ENCODE data around the gene ARHGAP9.

The ARHGAP9 gene

GRCh38 chr12:57452937-57453509 is 26.6 kb downstream of the ARHGAP9 start:
- DNase-seq (ENCODE audit: low read depth in 1 of 2, low spot score in 1 of 2) = peak in 1 of 2 experiments; percentile 70
- no peak overlapping the region for H3K4me3 ChIP-seq (replicated peaks; ENCODE audit: insufficient read depth, low read length)
- TF ChIP-seq POLR2AphosphoS5 (IDR thresholded peaks at IDR 0.05; ENCODE audit: low read depth) (no peak), CTCF (IDR thresholded peaks at IDR 0.05; ENCODE audit: insufficient read depth, low read length) (peak; percentile 91)
- no peak overlapping the region for H3K27ac ChIP-seq (replicated peaks)
- H3K27me3 ChIP-seq (ENCODE audit: insufficient read depth, poor library complexity, severe bottlenecking) = no peaks in the 10 kb centered on the region

- TF ChIP-seq REST (IDR thresholded peaks at IDR 0.05; ENCODE audit: insufficient replicate concordance, low read depth) (no peak), CTCF (IDR thresholded peaks at IDR 0.05; ENCODE audit: insufficient read depth, low read length) (no peak), SPI1 (IDR thresholded peaks at IDR 0.05; ENCODE audit: borderline replicate concordance, low read depth) (no peak), GABPA (IDR thresholded peaks at IDR 0.05; ENCODE audit: low read depth) (no peak), POLR2AphosphoS5 (IDR thresholded peaks at IDR 0.05; ENCODE audit: low read depth) (no peak)
- no peak overlapping the region for H3K4me3 ChIP-seq (replicated peaks; ENCODE audit: insufficient read depth, low read length)
- H3K27ac ChIP-seq (replicated peaks) = no peak overlapping the region
- H3K27me3 ChIP-seq (ENCODE audit: insufficient read depth, poor library complexity, severe bottlenecking) = no peaks in the 10 kb centered on the region
- DNase-seq (ENCODE audit: low read depth in 1 of 2, low spot score in 1 of 2) = no peak
These were observed 27.3 kb downstream of the ARHGAP9 start for GRCh38 chr12:57452181-57452936.

- Histone ChIP-seq H3K27ac (replicated peaks) (no peak overlapping the region), H3K27me3 (ENCODE audit: insufficient read depth, poor library complexity, severe bottlenecking) (no peaks in the 10 kb centered on the region)
- TF ChIP-seq GABPA (IDR thresholded peaks at IDR 0.05; ENCODE audit: low read depth) (no peak), SPI1 (IDR thresholded peaks at IDR 0.05; ENCODE audit: borderline replicate concordance, low read depth) (no peak), POLR2AphosphoS5 (IDR thresholded peaks at IDR 0.05; ENCODE audit: low read depth) (no peak), CTCF (IDR thresholded peaks at IDR 0.05; ENCODE audit: insufficient read depth, low read length) (no peak), REST (IDR thresholded peaks at IDR 0.05; ENCODE audit: insufficient replicate concordance, low read depth) (no peak)
These were observed 28.4 kb downstream of the ARHGAP9 start for GRCh38 chr12:57451233-57451778.

More at GRCh38 chr12:57451233-57451778, 28.4 kb downstream of the ARHGAP9 start:
- no peak overlapping the region for H3K4me3 ChIP-seq (replicated peaks; ENCODE audit: insufficient read depth, low read length)
- DNase-seq (ENCODE audit: low read depth in 1 of 2, low spot score in 1 of 2) = no peak
